Fibroblast of villous mesenchyme (primary cell): ENCODE data around the gene GRIA1. TPM values are rescaled to one million over a fixed set of nuclear protein-coding genes. Genes with fewer than 3 reads are reported as not detected.

ENCODE experiments used
- DNase-seq: peaks from one replicate; pipeline ENCODE4 v3.0.0-alpha.2; 2010; ENCODE audit warnings: low read depth
- H3K4me3 ChIP-seq: 2 replicates; pipeline ENCODE4 v1.5.1; 2011; ENCODE audit warnings: low read depth, mild to moderate bottlenecking, low read length
- CTCF ChIP-seq: IDR thresholded peaks from 2 replicates; pipeline ENCODE4 v1.5.1; 2012; ENCODE audit warnings: low read depth, mild to moderate bottlenecking, low read length; ENCODE audit not compliant: insufficient read depth
- total RNA-seq: library from RNA; depleted of rRNA; stranded (reverse); fragments of >200 nt; gene quantifications from 2 replicates; pipeline ENCODE4 v1.2.3, GENCODE V29; 2012

Gene GRIA1
- total RNA-seq, 1 donor: 22.5 TPM

GRCh38 chr5:153523211-153523610 lies 32.7 kb downstream of the GRIA1 start:
- DNase-seq: peak; percentile 40
- no peak overlapping the region for H3K4me3 ChIP-seq
- no peak for TF ChIP-seq CTCF

GRCh38 chr5:153523831-153524230 lies 33.4 kb downstream of the GRIA1 start:
- H3K4me3 ChIP-seq: no peak overlapping the region
- no peak for TF ChIP-seq CTCF
- DNase-seq: peak; percentile 60

- DNase-seq: no peak
- no peak overlapping the region for H3K4me3 ChIP-seq
- TF ChIP-seq CTCF: no peak
Measured at GRCh38 chr5:153525536-153525935, 35.1 kb downstream of the GRIA1 start.

- TF ChIP-seq CTCF: no peak
- H3K4me3 ChIP-seq: no peak overlapping the region
Measured at GRCh38 chr5:153530357-153531143, 40.1 kb downstream of the GRIA1 start.

GRCh38 chr5:153533546-153533945 lies 43.1 kb downstream of the GRIA1 start:
- H3K4me3 ChIP-seq: no peak overlapping the region
- DNase-seq: no peak
- TF ChIP-seq CTCF: no peak

More at GRCh38 chr5:153530357-153531143, 40.1 kb downstream of the GRIA1 start:
- no peak for DNase-seq

- no peak for TF ChIP-seq CTCF
Measured at GRCh38 chr5:153534102-153534501, 43.6 kb downstream of the GRIA1 start.

GRCh38 chr5:153537207-153537606 lies 46.7 kb downstream of the GRIA1 start:
- no peak for TF ChIP-seq CTCF
- H3K4me3 ChIP-seq: no peak overlapping the region
- no peak for DNase-seq

More at GRCh38 chr5:153534102-153534501, 43.6 kb downstream of the GRIA1 start:
- no peak for DNase-seq
- H3K4me3 ChIP-seq: no peak overlapping the region
